Measurements from ENCODE around the gene M1AP.

DNA sequence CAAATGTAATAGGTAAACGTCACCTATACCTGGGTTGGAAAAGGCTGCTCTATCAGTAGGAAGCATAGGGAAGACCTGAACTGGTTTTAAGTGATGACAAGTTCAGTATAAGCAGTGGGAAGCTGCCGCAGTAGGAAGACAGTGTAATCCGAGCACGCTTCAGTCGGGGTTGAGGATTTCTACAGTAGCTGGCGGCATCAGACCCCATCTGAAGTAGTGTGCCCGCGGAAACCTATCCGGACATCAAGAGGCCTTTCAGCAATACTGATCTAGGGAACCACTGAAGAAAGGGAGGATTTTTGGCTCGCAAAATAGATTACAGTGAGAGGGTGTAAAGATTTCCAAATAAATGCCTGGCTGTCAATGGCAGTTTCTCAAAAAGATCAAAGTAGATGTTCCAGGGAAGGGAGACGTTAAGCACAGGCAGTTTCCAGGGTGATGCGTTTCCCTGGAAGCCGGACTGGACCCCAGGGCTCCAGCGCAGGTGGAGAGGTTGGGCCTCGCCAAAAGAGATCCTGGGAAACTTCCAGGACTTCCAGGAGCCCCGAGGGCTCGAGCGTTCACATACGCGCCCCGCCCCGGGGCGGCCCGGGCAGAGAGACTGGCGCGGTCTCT lies 99.7 kb downstream of the M1AP start:
- no peak for TF ChIP-seq POLR2A (IDR thresholded peaks at IDR 0.05)
- TF ChIP-seq, protein P1, sequence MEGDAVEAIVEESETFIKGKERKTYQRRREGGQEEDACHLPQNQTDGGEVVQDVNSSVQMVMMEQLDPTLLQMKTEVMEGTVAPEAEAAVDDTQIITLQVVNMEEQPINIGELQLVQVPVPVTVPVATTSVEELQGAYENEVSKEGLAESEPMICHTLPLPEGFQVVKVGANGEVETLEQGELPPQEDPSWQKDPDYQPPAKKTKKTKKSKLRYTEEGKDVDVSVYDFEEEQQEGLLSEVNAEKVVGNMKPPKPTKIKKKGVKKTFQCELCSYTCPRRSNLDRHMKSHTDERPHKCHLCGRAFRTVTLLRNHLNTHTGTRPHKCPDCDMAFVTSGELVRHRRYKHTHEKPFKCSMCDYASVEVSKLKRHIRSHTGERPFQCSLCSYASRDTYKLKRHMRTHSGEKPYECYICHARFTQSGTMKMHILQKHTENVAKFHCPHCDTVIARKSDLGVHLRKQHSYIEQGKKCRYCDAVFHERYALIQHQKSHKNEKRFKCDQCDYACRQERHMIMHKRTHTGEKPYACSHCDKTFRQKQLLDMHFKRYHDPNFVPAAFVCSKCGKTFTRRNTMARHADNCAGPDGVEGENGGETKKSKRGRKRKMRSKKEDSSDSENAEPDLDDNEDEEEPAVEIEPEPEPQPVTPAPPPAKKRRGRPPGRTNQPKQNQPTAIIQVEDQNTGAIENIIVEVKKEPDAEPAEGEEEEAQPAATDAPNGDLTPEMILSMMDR (IDR thresholded peaks at IDR 0.05) = no peak
- TF ChIP-seq POLR2AphosphoS5 (IDR thresholded peaks at IDR 0.05) = no peak
- no peak for TF ChIP-seq EP300 (IDR thresholded peaks at IDR 0.05)

All from sigmoid colon (tissue), 4 donors.